DLD1 (cell line): ENCODE data around the gene CENPV.
"Not testable (repeated sequence)": the region's sequence is repeated elsewhere in the genome, so short reads cannot be mapped to it uniquely, and the experiment has no call there.

Experiments used
- in situ Hi-C: cut with HindIII; loops from 2 replicates; pipeline ENCODE4 v1.10.0; 2017; ENCODE audit warnings: low sequenced_read_pairs

CENPV gene

GRCh38 chr17:16353317-16354174, at the start of gene CENPV:
Gene CENPV, minus strand, starts transcription at chr17:16353469. Its CDS starts 33 bp downstream, at chr17:16353436.
- in situ Hi-C loops: no loop called here

DNA sequence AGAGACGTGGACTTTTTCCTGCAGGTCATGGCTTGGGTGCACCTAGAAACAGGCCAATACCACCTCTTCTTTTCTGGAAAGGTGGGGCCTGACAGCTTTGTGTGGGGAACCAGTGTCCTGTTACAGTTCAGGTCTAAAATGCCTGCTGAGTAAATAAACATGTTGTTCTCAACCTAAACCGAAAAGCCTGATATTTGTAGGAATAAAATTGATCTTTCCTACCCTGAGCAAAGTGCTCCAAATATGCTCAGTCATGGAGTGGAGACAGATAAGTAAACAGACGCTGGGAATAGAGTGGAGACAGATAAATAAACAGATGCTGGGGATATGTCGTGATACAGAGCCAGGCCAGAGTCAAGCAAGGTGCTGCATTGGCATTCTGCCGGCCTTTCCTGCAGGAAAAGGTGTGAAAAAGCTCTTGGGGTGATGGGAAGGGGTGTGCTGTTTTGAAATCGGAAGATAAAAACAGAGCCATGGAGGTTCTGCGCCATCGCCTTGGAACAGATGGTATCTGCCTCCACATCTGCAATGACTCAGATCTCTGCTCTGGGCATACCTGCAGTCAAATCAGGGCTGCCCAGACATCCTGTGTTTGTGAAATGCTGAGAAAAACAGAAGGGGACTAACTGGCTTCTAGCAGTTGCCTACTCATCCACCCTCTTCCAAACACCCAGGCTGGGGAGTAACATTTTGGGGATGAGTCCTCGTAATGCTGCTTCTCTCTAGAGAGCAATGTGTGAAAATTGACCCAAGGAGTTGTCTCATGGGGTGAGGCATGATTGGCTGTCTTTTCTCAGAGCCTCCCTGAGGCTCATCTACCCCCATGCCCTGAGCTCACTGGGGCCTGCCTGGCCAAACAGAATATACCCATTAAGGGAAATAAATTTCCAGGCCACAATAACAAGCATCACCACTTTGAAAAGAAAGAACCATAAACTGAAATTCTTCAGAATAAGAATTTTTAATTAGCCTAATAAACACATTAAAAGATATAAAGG, 45.3 kb upstream of the CENPV start:
- in situ Hi-C loops: no loop called here

- in situ Hi-C loops: not testable (repeated sequence)
Observed at GRCh38 chr17:16396693-16397092, 43.4 kb upstream of the CENPV start.

GRCh38 chr17:16395887-16396286, 42.6 kb upstream of the CENPV start:
- in situ Hi-C loops: not testable (repeated sequence)

DNA sequence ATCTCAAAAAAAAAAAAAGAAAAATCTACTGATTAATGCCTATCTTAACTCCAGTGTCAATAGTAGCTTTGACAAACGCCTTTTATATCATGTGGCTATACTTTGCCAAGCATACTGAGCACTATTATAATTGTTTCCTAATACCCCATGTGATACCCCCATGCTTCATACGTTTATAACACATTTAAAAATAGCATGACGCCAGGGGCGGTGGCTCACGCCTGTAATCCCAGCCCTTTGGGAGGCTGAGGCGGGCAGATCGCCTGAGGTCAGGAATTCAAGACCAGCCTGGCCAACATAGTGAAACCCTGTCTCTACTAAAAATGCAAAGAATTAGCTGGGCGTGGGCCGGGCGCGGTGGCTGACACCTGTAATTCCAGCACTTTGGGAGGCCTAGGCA, 39.2 kb upstream of the CENPV start:
- in situ Hi-C loops: not testable (repeated sequence)

DNA sequence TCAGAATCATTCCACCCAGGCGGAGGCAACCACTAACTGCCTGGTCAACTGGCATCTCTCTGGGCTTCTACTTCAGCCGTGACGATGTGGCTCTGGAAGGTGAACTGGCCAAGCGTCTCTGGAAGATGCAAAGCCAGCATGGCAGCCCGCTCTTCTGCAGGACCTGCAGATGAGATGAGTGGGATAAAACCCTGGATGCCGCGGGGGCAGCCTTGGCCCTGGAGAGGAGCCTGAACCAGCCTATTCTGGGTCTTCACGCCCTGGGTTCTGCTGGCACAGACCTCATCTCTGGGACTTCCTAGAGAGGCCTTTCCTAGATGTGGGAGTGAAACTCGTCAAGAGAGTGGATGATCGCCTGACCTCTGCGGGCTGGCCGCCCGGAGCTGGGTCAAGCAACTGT, 38.2 kb upstream of the CENPV start:
- in situ Hi-C loops: no loop called here

DNA sequence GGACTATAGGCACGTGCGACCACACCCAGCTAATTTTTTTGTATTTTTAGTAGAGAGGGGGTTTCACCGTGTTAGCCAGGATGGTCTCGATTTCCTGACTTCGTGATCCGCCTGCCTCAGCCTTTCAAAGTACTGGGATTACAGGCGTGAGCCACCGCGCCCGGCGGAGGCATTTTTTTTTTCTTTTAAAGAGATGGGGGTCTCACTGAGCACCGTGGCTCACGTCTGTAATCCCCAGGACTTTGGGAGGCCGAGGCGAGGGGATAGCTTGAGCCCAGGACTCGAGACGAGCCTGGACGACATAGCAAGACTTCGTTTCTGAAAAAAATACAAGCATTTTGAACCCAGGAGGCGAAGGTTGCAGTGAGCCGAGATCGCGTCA, 32.8 kb upstream of the CENPV start:
- in situ Hi-C loops: not testable (repeated sequence)

DNA sequence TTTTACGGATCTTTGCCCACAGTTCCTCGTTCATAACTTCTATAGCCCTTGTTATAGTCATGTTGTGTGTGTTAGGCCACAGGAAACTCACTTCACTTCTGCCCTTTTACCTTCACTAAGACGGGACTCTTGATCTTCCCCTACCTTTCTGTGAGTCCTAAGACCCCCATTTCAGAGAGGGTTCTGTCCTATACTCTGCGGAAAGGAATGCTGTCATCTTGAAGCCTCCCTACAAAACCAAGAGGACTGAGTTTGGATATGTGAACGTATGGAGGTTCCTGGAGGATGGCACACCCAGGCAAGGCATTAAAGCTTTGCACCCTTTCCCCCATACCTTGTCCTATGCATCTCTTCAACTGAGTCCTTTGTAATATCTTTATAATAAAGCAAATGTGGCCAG, 31.3 kb upstream of the CENPV start:
- in situ Hi-C loops: no loop called here

DNA sequence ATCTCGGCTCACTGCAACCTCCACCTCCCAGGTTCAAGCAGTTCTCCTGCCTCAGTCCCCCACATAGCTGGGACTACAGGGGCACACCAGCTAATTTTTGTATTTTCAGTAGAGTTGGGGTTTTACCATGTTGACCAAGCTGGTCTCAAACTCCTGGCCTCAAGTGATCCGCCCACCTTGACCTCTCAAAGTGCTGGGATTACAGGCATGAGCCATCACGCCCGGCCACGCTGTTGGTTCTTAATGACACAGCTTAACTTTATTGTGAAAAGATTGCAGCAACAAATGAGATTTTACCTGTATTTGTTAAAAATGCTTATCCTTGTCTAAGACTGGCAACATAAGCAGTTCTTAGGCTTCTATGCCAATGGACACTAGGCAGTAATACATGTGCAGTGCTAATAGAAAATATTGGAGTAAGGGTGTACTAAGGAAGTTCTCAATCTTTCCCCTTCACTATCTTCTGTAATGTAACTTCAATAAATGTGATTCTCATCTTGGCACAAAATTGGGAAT, 30.6 kb upstream of the CENPV start:
- in situ Hi-C loops: no loop called here

DNA sequence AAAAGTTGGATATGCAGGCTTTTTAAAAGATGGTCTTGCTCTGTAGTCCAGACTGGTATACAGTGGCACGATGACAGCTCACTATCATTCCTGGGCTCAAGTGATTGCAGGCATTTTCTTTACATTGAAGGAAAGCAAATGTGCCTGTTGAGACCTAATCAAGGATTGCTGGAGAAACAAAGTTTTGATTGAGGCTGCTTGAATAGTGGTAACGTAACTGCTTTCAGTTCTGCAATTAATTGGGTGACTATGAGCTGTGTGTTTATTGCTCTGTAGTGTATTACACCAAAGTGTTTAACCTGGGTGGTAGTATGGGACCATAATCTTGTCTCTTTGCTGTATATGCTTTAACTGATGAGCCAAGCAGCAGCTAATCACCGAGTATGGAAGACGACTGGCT, 29.9 kb upstream of the CENPV start:
- in situ Hi-C loops: no loop called here

GRCh38 chr17:16381496-16381820, 28.2 kb upstream of the CENPV start:
- in situ Hi-C loops: no loop called here

DNA sequence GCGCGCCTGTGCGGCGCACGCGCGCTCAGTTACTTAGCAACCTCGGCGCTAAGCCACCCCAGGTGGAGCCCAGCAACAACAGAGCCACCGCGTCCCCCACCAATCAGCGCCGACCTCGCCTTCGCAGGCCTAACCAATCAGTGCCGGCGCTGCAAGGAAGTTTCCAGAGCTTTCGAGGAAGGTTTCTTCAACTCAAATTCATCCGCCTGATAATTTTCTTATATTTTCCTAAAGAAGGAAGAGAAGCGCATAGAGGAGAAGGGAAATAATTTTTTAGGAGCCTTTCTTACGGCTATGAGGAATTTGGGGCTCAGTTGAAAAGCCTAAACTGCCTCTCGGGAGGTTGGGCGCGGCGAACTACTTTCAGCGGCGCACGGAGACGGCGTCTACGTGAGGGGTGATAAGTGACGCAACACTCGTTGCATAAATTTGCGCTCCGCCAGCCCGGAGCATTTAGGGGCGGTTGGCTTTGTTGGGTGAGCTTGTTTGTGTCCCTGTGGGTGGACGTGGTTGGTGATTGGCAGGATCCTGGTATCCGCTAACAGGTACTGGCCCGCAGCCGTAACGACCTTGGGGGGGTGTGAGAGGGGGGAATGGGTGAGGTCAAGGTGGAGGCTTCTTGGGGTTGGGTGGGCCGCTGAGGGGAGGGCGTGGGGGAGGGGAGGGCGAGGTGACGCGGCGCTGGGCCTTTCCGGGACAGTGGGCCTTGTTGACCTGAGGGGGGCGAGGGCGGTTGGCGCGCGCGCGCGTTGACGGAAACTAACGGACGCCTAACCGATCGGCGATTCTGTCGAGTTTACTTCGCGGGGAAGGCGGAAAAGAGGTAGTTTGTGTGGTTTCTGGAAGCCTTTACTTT, 27.6 kb upstream of the CENPV start, which contains the start of gene UBB:
UBB (plus strand) TSS at position 452 of the 856 bp plus-strand sequence. CDS start 817 bp downstream, outside the sequence.
- in situ Hi-C loops: no loop called here

GRCh38 chr17:16379654-16380053, 26.4 kb upstream of the CENPV start:
- in situ Hi-C loops: no loop called here

DNA sequence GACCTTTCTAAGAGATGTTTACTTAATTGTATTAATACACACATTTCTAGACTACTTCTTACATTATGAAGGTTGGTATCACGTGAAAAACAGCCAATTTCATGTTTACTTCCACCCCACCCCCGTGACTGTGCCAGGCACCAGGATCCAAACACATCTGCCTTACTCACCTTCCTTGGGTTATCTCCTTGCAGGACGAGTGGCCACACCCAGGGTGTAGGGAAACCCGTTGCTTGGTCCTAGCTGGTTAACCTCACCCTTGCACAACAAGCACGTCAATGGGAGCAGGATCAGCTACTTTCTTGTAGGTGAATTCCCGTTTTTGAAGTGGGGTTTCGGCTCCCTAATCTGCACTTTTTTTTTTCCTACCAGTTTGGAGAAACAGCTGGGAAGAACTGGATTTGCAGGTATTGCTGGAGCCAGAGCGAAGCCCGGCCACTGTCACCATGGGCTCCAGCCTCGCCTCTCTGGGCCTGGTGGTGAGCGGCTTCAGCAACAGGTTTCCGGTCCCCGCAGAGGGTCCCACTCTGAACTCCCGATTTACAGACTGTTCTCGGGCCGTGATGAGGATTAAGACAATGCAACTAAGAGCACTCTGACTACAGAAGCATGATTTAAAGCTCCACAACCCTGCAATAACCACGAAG, 25.5 kb upstream of the CENPV start:
- in situ Hi-C loops: no loop called here

GRCh38 chr17:16377941-16378341, 24.7 kb upstream of the CENPV start:
- in situ Hi-C loops: no loop called here

- in situ Hi-C loops: no loop called here
Observed at GRCh38 chr17:16374146-16374938, 21.1 kb upstream of the CENPV start.

- in situ Hi-C loops: no loop called here
Observed at GRCh38 chr17:16371742-16372141, 18.5 kb upstream of the CENPV start.

DNA sequence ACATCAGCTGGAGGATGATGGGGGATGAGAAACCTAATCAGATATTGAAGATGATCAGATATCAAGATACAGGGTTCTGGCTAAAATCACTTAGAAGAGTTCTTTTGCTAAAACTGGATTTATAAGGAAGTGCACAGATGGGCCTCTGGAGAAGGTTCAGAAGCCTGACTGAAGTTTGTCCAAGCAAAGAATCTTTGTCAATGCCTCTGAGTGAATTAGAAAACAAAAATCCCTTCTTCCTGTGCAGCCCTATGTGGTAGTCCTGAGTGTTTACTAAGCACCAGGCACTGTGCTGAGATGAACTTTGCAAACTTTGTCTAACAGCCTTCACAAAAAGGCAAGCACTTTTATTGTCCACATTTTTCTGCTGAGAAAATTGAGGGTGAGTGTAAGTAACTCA, 11.4 kb upstream of the CENPV start:
- in situ Hi-C loops: no loop called here
